Gastroesophageal sphincter (tissue), 4 donors: ENCODE data around the gene MEIS3. TPM values are rescaled to one million over a fixed set of nuclear protein-coding genes. Genes with fewer than 3 reads are reported as not detected.

Experiments
- ATAC-seq: fragments of 150-250 bp; one replicate; pipeline ENCODE4 v1.9.1; 2016; ENCODE audit warnings: mild to moderate bottlenecking, moderate library complexity
- H3K27ac ChIP-seq, 4 donors: fragments of 200-600 bp; sonication (generic) in 3 of 4; 1 replicate in 3 of 4; 2 replicates in 1 of 4; pipeline ENCODE4 v1.5.1; 2016 to 2019
- H3K27me3 ChIP-seq: fragments of 200-600 bp; sonication (generic); one replicate; pipeline ENCODE4 v1.5.1; 2019
- H3K36me3 ChIP-seq, 2 donors: fragments of 200-600 bp; sonication (generic); one replicate each; pipeline ENCODE4 v1.5.1; 2019; ENCODE audit warnings: control low read depth in 1 of 2
- H3K4me1 ChIP-seq, 3 donors: fragments of 200-600 bp; sonication (generic); 1 replicate in 2 of 3; 2 replicates in 1 of 3; pipeline ENCODE4 v1.5.1; 2016 to 2019; ENCODE audit warnings: control low read depth in 2 of 3
- H3K4me3 ChIP-seq, 2 donors: fragments of 200-600 bp; sonication (generic); one replicate each; pipeline ENCODE4 v1.5.1; 2019; ENCODE audit warnings: mild to moderate bottlenecking in 1 of 2, moderate library complexity in 1 of 2
- H3K9me3 ChIP-seq, 3 donors: fragments of 200-600 bp; sonication (generic); one replicate each; pipeline ENCODE4 v1.5.1; 2017 to 2019; ENCODE audit warnings: control low read depth in 2 of 3
- CTCF ChIP-seq, 4 experiments: fragments of 200-600 bp in 2 of 4; fragments of 450-650 bp in 2 of 4; sonication (generic) in 1 of 4; IDR thresholded peaks; one replicate each; pipeline ENCODE4 v1.5.1; 2017 to 2019; ENCODE audit warnings: antibody characterized with exemption in 4 of 4, mild to moderate bottlenecking in 2 of 4, moderate library complexity in 2 of 4
- EP300 ChIP-seq: sonication (generic); formaldehyde crosslinking; IDR thresholded peaks from one replicate; pipeline ENCODE4 v1.6.1; 2017; ENCODE audit warnings: antibody characterized with exemption, mild to moderate bottlenecking
- POLR2A ChIP-seq, 2 donors: fragments of 450-650 bp; IDR thresholded peaks; one replicate each; pipeline ENCODE4 v1.6.1; 2017; ENCODE audit warnings: antibody characterized with exemption in 2 of 2, mild to moderate bottlenecking in 2 of 2, moderate library complexity in 1 of 2
- POLR2AphosphoS5 ChIP-seq: sonication (generic); formaldehyde crosslinking; IDR thresholded peaks from one replicate; pipeline ENCODE4 v1.6.1; 2017; ENCODE audit warnings: antibody characterized with exemption
- WGBS, 2 donors: methylation state at CpG; one replicate each; pipeline ENCODE4 v1.1.5; 2018; ENCODE audit warnings: low coverage in 1 of 2; 5-methylcytosine and 5-hydroxymethylcytosine counted together
- total RNA-seq, 4 donors: library from RNA; depleted of rRNA; stranded (reverse); fragments of >200 nt; gene quantifications; one replicate each; pipeline ENCODE4 v1.1.0, GENCODE V29; 2016

Gene MEIS3
- total RNA-seq, 4 donors from 2014 or later: 23.5 to 37.2 (median 30.3) TPM

- no peak for ATAC-seq
- Histone ChIP-seq H3K4me1 (peaks cover 0 to 31% (median 12%) of the 10 kb centered on the region in 3 donors), H3K27ac (no peak overlapping the region), H3K9me3 (no peaks in the 10 kb centered on the region), H3K4me3 (no peak overlapping the region), H3K27me3 (peaks cover 63% of the 10 kb centered on the region), H3K36me3 (no peaks in the 10 kb centered on the region)
- WGBS, 2 donors: 67 to 77% methylated on average over 10 to 11 of the region's 12 CpGs
- no peak for TF ChIP-seq POLR2AphosphoS5
- TF ChIP-seq CTCF (IDR thresholded peaks at IDR 0.05): no peak
- no peak for TF ChIP-seq EP300
- TF ChIP-seq POLR2A (IDR thresholded peaks at IDR 0.05): no peak
Observed at GRCh38 chr19:47443331-47443730, 24.0 kb upstream of the MEIS3 start.

- TF ChIP-seq POLR2AphosphoS5 (no peak), POLR2A (IDR thresholded peaks at IDR 0.05) (no peak), CTCF (IDR thresholded peaks at IDR 0.05) (no peak), EP300 (no peak)
- Histone ChIP-seq H3K27me3 (peaks cover 44% of the 10 kb centered on the region), H3K36me3 (no peaks in the 10 kb centered on the region), H3K4me1 (peaks cover 0 to 7% (median 0%) of the 10 kb centered on the region in 3 donors), H3K9me3 (no peaks in the 10 kb centered on the region), H3K4me3 (no peak overlapping the region), H3K27ac (no peak overlapping the region)
- no peak for ATAC-seq
- 17% methylated on average over 4 of the region's 5 CpGs; no CpG with 5 or more reads in 1 of the 2 donors for whole genome bisulfite sequencing, 2 donors
Observed at GRCh38 chr19:47438793-47439220, 19.5 kb upstream of the MEIS3 start.

- WGBS, 2 donors: 28% methylated on average over 4 of the region's 12 CpGs; no CpG with 5 or more reads in 1 of the 2 donors
- H3K4me1 ChIP-seq: peaks cover 0 to 13% (median 0%) of the 10 kb centered on the region in 3 donors
- TF ChIP-seq POLR2AphosphoS5 (no peak), EP300 (no peak), CTCF (IDR thresholded peaks at IDR 0.05) (no peak), POLR2A (IDR thresholded peaks at IDR 0.05) (no peak)
- no peak overlapping the region for H3K4me3 ChIP-seq
- no peaks in the 10 kb centered on the region for H3K9me3 ChIP-seq
- peaks cover 34% of the 10 kb centered on the region for H3K27me3 ChIP-seq
- no peak overlapping the region for H3K27ac ChIP-seq
- ATAC-seq: no peak
- H3K36me3 ChIP-seq: no peaks in the 10 kb centered on the region
Observed at GRCh38 chr19:47437500-47437899, 18.2 kb upstream of the MEIS3 start.

- no peak overlapping the region for H3K4me3 ChIP-seq
- no peaks in the 10 kb centered on the region for H3K9me3 ChIP-seq
- ATAC-seq: peak; percentile 87
- TF ChIP-seq CTCF (IDR thresholded peaks at IDR 0.05): peak in 3 of 4 experiments; percentile 90 to 95 (median 93)
- no peak for TF ChIP-seq EP300
- no peaks in the 10 kb centered on the region for H3K36me3 ChIP-seq
- WGBS, 2 donors: 20 to 43% methylated on average over 4 to 11 of the region's 17 CpGs
- peaks cover 36% of the 10 kb centered on the region for H3K27me3 ChIP-seq
- peaks cover 0 to 13% (median 0%) of the 10 kb centered on the region in 3 donors for H3K4me1 ChIP-seq
- no peak overlapping the region for H3K27ac ChIP-seq
Observed at GRCh38 chr19:47436712-47437401, 17.5 kb upstream of the MEIS3 start.

GRCh38 chr19:47435883-47436417 lies 16.6 kb upstream of the MEIS3 start:
- H3K9me3 ChIP-seq: no peaks in the 10 kb centered on the region
- peaks cover 45% of the 10 kb centered on the region for H3K27me3 ChIP-seq
- no peak overlapping the region for H3K27ac ChIP-seq
- 66 to 80% methylated on average over 4 to 5 of the region's 6 CpGs for WGBS, 2 donors
- H3K4me3 ChIP-seq: no peak overlapping the region
- no peaks in the 10 kb centered on the region for H3K36me3 ChIP-seq
- TF ChIP-seq POLR2A (IDR thresholded peaks at IDR 0.05): no peak
- TF ChIP-seq POLR2AphosphoS5: no peak
- TF ChIP-seq EP300: no peak
- TF ChIP-seq CTCF (IDR thresholded peaks at IDR 0.05): no peak
- ATAC-seq: no peak
- H3K4me1 ChIP-seq: peaks cover 0 to 13% (median 0%) of the 10 kb centered on the region in 3 donors
